Cardiac septum (tissue), 1 donor: ENCODE data around the gene GLT1D1. TPM values are rescaled to one million over a fixed set of nuclear protein-coding genes. Genes with fewer than 3 reads are reported as not detected.

Experiments
- DNase-seq: peaks from one replicate; pipeline ENCODE4 v3.0.0-alpha.2; 2020; ENCODE audit warnings: low spot score
- intact Hi-C: fragments of 100-400 bp; cut with DNase I; formaldehyde crosslinking; loops from one replicate; pipeline ENCODE4 v1.14.0; 2022
- total RNA-seq: library from RNA; stranded (reverse); fragmentation: NEBNext Ultra II Directional; extraction: Animal tissue kit (Norgen Biotek cat#: 25700); gene quantifications from one replicate; pipeline ENCODE4 v1.2.1, GENCODE V29; 2021
- donor health status: DM: no; HTN: no; CAD: no.

The GLT1D1 gene
- total RNA-seq, 1 donor from 2014 or later: 1.1 TPM

DNA sequence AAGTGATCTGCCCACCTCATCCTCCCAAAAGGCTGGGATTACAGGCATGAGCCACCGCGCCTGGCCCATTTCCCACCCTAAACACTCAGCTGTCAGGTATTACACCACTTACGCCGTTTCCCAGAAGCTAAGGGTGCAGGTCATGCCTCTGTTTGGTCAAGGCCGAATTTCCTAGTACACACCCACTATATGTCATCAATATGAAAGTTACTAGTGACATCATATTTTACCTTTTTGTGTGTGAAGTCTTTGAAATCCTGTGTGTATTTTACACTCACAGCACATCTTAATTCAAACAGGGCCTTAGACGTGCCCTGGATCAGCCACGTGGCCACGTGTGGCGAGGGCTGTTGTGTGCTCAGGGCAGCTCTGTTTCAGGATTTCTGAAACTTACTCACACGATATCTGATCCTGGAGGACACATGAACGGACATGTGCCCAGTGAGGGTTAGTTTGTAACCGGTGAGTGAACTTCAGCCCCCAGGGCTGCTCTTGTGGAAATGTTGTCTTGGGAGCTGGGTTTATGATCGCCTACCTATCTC is 51.8 kb downstream of the GLT1D1 start:
- intact Hi-C loops: no loop called here
- DNase-seq: no peak

DNA sequence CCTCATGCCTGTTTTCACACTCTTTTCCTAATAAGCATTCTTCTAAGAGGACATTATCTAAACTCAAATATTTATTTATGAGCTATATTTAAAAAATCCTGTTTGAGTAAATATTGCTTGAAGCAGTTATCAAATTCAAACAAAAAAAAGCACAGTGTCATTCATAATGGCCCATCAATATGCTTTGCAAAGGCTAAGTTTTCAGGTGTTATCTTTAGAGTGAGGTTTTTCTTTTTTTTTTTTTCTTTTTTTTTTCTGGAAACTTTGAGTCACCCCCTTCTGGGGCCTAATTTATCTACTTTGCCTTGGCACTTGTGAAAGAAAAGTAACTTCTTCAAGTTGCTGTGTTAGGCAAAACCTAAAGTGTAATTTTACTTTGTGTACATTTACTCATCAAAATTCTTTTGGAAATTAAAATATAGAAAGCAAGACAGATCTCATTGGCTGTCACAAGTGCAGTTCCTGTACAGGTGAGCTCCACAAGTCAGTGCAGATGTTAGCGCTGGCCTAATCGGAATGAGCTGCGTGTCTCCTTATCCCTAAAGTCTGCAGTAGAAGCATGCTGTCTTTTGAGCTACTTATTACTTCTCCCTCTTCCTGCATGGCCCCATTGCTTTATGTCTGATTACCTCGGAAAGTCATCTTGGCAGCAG is 53.3 kb downstream of the GLT1D1 start:
- no peak for DNase-seq
- intact Hi-C loops: no loop called here

DNA sequence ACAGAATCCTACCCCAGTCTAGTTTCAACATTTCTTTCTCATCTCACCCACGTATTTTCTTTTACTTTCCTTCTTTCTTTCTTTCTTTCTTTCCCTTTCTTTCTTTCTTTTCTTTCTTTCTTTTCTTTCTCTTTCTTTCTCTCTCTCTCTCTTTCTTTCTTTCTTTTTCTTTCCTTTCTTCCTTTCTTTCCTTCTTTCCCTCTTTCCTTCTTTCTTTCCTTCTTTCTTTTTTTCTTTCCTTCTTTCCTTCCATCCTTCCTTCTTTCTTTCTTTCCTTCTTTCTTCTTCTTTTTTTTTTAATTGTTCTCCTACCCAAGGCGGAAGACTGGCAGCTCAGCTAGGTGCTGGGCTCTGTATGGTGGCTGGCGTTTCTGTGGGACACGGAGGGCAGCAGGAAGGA is 55.0 kb downstream of the GLT1D1 start:
- intact Hi-C loops: no loop called here
- no peak for DNase-seq

DNA sequence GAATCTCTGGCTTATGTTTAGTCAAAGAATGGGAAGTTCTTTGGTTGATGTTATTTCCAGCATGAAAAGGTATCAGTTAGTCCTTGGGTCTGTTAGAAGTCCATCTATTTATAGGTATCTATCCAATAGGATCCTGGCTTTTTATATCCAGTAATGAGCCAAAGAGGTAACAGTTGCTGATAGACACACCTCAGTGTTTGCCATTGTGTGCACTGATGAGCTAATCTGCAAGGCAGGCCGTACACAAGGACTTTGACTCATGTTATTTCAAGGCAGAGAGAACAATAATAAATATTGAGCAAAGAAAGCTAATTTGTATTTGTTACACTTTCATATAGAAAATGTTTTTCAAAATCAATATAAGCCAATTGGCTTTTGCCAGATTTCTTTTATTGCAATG is 56.4 kb downstream of the GLT1D1 start:
- intact Hi-C loops: no loop called here
- no peak for DNase-seq

DNA sequence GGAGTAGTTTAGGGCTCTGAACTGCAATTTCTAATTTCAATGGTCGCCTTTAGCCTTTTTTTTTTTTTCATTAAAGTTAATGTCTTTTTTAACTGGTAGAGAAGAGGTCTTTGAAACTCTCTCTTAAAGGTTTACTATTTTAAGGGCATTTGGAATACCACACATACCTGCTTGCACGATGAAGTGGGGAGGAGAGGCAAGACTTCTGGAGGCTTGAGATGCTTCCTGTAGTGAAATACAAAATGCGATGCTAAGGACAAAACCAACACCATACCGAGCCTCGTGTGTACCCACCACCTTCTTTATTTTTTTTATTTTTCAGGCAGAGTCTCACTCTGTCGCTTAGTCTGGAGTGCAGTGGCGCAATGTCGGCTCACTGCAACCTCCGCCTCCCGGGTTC is 57.4 kb downstream of the GLT1D1 start:
- DNase-seq: no peak
- intact Hi-C loops: no loop called here

DNA sequence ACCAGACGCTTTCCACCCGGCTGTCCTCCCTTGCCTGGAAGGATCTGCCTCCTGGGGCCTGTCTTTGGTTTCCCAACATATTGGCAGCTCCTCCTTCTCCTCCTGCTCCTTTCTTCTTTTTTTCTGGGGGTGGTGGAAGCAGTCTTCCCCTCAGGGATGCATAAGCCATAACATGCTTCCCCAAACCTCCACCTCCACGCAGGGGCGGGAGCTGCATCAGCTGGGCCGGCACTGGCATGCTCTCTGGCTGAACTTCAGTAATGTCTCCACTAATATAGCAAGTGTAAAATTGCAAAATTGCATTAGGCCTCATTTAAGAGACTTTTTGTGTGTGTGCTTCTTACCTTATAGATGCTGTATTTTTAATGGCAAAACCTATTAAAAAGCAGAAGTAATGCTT is 58.6 kb downstream of the GLT1D1 start:
- no peak for DNase-seq
- intact Hi-C loops: no loop called here

DNA sequence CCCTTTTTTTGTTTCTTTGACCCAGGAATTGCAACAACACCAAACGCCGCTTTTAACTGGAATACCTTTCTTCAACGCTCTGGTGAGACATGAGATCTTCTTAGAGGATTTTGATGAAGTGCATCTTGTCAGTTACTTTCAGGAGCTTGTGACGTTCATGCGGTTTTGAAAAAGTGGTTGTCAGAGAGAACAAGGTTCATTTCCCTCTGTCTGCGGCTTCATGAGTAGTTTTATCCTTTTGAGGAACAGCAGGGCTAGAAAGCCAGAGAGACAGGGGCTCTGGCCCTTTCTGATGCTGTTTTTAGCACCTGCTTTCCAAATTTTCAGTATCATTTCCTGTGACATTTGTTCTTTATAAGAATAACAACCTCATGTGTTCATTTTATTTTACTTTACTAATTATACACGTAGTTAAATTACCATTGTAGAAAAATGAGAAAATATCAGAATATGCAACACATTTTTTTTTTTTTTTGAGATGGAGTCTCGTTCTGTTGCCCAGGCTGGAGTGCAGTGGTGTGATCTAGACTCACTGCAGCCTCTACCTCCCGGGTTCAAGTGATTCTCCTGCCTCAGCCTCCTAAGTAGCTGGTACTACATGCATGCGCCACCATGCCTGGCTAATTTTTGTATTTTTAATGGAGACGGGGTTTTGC is 61.8 kb downstream of the GLT1D1 start:
- intact Hi-C loops: no loop called here
- no peak for DNase-seq

DNA sequence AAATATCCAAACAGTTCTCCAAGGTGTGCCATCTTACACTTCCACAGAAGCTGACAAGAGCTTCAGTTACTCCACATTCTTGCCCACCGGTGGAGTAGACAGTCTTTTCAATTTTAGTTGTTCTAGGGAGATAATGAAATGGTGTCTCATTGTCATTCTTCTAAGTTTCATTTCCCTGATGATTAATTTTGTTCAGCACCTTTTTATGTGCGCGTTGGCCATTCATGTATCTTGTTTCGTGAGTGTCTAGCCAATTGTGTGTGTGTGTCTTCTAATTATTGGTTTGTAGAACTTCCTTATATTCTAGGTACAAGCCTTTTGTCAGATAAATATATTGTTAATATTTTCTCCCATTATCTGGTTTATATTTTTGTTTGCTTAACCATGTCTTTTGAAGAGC is 63.1 kb downstream of the GLT1D1 start:
- intact Hi-C loops: no loop called here
- no peak for DNase-seq

DNA sequence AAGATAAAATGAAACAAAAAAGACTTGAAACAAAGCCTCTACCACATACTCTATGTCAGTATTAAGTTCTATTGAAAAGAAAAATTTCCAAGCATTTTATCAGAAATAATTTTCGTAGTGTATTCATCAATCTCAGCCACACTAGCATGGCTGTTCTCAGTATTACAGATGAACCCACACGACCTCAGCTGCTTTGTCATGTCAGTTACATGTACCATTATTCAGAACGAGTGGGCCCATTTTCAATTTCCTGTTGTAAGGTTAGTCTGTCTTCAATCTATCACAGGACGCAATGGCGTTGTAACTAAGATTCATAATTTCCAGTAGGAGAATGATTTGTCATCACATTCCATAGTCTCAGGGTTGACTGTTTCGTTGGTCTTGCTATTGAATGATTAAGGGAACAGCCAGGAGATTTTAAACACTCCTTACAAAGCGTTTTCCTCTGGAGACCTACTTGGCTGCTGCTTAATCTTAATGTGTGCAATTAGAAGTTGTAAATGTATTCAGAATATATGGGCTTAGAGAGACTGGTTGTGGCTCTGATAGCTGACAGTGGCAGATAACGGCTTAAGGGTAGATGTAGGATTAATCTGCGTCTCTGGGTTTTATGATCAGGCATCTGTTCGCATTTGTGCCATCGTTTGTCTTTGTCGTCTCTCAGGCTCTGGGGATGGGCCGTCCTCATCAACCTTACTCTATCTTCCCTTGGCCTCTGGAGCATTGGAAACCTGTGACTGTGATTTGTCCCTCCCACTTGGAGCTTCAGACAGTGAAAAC is 65.4 kb downstream of the GLT1D1 start:
- no peak for DNase-seq
- intact Hi-C loops: no loop called here

DNA sequence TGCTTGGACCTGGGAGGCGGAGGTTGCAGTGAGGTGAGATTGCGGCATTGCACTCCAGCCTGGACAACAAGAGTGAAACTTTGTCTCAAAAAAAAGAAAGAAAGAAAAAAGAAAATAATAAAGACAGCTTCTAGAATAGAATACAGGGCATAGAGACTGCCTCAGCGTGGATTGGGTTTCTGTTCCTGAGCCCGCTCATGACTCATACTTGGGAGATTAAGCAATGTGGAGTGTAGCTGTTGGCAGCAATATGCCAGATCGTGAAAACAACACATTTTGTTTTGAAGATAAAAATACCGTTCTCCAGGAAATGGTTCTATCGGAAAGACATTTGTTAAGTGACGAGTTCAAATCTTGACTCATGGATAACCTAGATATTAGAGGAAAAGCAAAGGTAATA is 67.2 kb downstream of the GLT1D1 start:
- no peak for DNase-seq
- intact Hi-C loops: no loop called here

DNA sequence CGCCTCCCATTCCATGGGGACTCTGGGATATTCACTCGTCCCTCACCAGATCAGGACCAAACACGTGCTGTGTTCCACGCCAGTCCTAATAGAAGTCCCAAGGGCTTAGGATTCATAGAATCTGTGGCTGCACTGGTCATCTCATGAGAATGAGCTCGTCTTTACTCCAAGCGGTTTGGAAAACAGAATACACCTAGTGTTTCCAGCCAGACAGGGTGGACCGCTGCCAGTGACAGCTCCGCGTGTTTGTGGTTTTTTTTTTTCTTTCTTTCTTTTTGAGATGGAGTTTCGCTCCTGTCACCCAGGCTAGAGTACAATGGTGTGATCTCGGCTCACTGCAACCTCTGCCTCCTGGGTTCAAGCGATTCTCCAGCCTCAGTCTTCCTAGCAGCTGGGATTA is 75.1 kb downstream of the GLT1D1 start:
- DNase-seq: no peak
- intact Hi-C loops: no loop called here

DNA sequence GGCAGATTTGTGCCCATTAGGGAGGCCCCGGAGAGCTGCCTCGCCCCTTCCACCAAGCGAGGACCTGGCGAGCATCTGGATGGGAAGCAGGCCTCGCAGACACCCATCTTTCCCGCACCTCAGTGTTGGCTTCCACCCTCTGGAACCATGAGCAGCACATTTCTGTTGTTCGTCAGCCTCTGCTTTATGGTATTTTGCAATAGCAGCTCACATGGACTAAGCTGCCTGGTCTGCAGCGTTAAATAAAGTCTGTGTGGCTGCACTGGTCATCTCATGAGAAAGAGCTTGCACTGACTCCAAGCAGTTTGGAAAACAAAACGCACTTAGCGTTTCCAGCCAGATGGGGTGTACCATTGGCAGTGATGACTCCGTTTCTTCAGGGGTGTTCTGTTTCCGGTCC is 75.8 kb downstream of the GLT1D1 start:
- intact Hi-C loops: no loop called here
- no peak for DNase-seq

DNA sequence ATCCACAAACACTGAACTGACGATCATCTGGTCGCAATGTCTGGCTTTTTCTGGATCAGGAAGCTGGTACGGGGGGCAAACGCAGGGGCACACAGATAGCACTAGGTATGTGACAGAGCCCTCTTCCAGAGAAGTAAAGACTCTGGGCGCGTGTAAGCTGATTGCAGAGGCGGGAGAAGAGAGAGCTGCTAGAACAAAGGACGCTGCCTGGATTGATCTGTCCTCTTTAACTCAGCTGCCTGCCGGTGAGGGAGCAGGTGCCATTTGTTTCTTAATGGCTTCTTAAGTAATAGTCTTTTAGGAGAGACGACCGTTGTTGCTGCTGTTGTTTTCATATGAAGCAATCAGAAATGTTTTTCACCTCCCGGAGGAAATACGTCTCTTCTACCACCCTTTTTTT is 77.3 kb downstream of the GLT1D1 start:
- no peak for DNase-seq
- intact Hi-C loops: no loop called here

DNA sequence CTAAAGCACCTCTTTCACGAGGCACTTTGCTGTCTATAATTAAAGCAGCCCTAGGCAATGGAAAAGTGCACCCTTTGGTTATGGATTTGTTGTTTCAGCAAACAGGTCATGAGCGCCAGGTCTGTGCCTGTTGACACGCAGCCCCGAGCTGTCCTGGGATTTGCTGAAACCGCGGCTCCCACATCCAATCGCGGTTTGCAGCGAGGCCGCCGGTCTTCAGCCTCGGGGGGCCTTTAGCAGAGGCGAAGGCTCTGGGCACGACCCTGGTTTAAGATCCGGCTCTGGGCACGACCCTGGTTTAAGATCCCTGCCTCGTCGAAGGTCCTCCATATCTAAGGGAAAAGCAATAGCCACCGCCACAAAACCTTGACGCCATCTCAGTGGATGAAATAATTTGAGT is 79.2 kb downstream of the GLT1D1 start:
- intact Hi-C loops: no loop called here

DNA sequence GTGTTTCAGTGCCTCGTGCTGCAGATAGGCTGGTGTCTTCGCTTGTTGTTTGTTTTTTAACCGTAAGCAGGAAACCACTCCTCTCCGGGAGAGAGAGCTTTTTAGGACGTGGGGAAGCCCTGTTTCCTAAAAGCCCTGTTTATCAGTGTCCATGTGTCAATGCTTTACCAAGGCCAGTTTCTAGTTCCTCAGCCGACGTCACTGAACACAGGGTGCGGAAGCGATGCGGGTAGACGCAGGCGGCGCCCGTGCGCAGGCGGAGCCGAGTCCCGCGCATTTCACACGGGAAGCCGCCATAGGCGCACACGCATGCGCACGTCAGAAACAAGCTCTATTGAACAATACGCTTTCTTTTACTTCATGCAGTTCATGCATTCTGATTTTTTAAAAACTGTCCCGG is 79.8 kb downstream of the GLT1D1 start:
- intact Hi-C loops: no loop called here
- no peak for DNase-seq

More for the DNA sequence above, 79.2 kb downstream of the GLT1D1 start:
- DNase-seq: no peak

DNA sequence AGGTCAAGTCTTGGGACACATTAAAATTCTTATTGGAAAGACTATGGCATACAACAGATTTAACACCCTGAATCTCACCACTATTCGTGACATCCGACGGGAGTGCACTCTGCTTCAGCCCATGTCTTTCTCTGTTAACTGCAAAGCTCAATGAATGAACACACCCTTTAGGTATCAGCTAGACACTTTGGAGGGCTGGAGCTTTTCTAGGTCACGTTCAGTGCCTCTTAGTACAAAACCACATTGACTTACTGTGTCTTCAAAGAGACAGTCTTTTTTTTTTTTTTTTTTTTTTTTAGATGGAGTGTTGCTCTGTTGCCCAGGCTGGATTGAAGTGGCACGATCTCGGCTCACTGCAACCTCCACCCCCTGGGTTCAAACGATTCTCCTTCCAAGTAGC is 80.6 kb downstream of the GLT1D1 start:
- DNase-seq: no peak
- intact Hi-C loops: no loop called here

DNA sequence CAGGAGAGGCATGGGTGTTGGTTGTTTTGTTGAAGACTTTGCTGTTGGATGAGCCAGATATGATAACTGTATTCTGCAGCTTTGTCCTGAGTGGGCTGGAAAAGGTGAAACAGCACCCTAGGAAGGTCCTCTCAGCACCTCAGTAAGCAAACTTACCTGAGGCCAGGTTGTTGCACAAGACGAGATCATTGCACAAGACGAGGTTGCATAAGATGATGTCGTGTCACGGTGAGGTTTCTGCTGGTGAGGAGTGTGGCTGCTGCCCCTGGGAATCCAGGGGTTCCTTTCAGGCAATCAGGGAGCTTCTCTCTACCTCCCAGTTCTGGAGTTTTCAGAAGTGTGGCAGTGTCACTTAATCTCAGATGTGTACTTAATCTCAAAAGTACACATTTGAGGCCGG is 85.6 kb downstream of the GLT1D1 start:
- DNase-seq: peak; percentile 78
- intact Hi-C loops: no loop called here

DNA sequence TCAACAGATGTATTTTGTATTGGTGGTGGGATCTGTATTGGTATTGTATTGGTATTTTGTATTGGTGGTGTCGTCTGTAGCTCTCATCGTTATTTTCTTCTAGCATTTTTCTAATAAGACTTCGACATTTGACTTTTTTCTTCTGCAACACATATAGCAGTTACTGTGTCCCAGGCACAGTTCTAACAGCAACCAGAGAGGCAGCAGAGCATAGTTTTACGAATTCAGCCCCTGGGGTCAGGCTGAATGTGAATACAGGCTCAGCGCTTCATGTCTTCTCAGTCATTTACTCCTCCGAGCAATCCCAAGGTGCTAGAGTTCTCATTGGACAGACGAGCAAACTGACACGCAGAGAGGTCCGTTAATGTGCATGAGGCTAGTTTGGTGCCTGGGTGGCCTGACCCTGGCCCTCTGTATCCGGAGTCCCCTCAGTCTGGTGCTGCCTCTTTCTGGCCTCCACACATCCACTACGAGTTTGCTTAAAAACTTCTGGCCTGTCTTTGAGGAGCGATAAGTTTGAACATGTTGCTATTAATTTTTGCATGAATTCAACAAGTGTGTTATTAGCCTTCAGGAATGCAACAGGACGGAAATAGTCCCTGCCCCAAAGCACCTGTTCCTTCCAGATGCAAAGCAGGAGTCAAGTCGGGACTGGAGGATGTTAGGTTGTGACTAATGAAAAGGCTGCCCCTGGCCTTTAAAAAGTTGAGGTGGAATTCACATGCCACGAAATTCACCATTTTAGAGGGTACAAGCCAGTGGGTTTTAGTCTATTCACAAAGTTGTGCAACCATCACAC is 87.0 kb downstream of the GLT1D1 start:
- intact Hi-C loops: no loop called here
- no peak for DNase-seq

DNA sequence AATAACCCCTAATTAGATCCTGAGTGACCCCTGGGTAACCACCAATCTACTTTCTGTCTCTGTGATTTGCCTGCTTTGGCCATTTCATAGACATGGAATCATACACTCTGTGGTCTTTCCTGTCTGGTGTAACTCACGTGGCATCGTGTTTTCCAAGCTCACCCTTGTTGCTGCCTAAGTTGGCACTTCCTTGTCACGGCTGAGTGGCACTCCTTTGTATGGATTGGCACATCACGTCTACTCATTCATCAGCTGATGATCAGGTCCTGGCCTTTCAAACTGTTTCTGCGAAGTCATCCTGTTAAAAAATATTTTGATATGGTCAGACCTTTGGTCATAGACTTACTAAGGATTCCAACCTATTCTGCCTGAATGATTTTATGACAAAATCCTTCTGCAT is 87.7 kb downstream of the GLT1D1 start:
- DNase-seq: no peak
- intact Hi-C loops: no loop called here

DNA sequence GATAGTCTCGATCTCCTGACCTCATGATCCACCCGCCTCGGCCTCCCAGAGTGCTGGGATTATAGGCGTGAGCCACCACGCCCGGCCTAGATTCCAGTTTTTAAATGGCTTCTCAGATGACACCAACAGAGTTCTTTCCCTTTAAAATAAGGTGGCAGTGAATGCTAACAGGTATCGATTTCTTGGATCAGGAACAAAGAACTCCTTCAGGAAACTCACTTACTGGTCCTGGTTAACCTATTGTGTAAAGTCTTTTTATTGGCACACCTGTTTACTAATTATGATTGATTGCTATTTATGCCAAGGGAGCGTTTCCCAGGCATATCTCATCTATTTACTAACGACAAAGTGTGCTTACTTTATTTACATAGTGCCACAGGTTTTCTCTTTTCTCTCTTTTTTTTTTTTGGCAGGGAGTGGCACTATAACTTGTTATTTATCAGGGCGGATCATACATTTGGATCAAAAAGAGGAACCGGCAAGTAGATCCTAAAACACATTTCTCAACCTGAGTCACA is 89.7 kb downstream of the GLT1D1 start:
- intact Hi-C loops: no loop called here
- DNase-seq: no peak
